Germinal center (tissue), 1 donor: ENCODE data around the gene PLXDC2.
"Not testable (repeated sequence)": the region's sequence is repeated elsewhere in the genome, so short reads cannot be mapped to it uniquely, and the experiment has no call there.

ENCODE experiments used
- DNase-seq: peaks from one replicate; pipeline ENCODE4 v3.0.0; 2012; ENCODE audit warnings: mixed read lengths, low spot score

The PLXDC2 gene

GRCh38 chr10:20115894-20116293 lies 299.7 kb downstream of the PLXDC2 start:
- DNase-seq: no peak

DNA sequence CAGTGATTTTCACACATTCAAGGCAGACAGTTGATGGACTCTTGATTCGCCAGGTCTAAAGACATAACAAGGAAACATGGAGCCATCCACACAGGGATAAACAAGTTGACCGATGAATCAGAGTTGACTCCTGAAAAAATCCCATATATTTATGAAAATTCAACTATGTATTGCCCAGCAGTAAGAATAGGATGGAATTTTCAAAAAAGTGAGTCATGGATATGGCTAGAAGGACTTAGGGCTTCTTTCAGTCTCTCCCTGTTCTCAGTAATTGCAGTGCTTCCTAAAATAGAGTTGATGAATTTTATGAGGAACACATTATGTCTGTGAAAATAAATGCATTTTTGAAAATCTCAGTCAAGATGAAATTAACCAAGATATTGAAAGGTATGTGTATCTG lies 301.2 kb downstream of the PLXDC2 start:
- DNase-seq: no peak

DNA sequence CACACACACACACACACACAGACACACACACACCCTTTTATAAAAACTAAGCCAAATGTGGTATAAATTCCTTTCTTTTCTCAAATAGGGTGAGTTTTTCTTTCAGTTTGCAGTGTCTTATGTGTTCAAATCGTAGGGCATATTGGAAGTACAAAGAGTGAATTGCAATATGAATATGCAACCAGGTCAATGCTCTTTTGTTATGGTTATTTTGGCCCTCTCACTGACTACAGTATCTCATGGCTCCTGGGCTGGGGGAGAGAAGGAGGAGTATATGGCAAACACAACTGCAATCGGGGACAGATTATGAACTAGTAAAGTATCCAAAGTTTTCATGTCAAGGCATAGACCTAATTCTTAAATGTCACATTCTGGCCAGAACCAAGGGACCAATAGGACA lies 301.9 kb downstream of the PLXDC2 start:
- no peak for DNase-seq

GRCh38 chr10:20128811-20129210 lies 312.6 kb downstream of the PLXDC2 start:
- DNase-seq: no peak

- no peak for DNase-seq
Measured at GRCh38 chr10:20132816-20133215, 316.6 kb downstream of the PLXDC2 start.

DNA sequence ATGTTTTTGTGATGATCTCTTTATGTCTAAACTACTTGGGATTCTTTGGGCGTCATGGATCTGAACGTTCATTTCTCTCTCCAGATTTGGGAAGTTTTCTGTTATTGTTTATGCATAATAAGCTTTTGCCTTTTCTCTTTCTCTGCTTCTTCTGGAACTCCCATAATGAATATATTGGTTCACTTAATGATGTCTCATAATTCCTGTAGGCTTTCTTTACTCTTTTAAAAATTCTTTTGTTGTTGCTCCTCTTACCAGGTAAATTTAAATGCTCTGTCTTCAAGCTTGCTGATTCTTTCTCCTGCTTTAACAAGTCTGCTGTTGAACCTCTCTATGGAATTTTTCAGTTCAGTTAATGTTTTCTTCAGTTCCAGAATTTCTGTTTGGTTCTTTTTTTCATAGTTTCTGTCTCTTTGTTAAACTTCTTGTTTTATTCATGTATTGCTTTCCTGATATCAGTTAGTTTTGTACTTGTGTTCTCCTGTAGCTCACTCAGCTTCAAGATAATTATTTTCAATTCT lies 317.5 kb downstream of the PLXDC2 start:
- DNase-seq: no peak

GRCh38 chr10:20142311-20142710 lies 326.1 kb downstream of the PLXDC2 start:
- DNase-seq: no peak

- DNase-seq: no peak
Measured at GRCh38 chr10:20144268-20144667, 328.0 kb downstream of the PLXDC2 start.

- no peak for DNase-seq
Measured at GRCh38 chr10:20146004-20146403, 329.8 kb downstream of the PLXDC2 start.

DNA sequence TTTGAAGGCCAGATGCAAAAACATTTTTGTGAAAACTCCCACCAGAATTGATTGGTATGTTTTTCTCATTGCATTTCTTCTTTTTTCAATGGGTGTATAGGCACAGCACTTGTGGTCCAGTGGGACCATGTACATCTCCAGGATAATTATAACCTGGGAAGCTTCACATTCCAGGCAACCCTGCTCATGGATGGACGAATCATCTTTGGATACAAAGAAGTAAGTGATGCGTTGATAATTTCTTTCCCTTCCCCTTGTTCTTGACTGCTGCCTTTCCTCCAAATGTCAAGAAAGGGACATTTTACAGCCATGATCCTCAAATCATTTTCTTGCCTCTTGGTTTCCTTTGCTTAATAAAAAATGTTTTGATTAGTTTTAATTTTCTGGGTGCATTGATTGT lies 331.5 kb downstream of the PLXDC2 start:
- no peak for DNase-seq

DNA sequence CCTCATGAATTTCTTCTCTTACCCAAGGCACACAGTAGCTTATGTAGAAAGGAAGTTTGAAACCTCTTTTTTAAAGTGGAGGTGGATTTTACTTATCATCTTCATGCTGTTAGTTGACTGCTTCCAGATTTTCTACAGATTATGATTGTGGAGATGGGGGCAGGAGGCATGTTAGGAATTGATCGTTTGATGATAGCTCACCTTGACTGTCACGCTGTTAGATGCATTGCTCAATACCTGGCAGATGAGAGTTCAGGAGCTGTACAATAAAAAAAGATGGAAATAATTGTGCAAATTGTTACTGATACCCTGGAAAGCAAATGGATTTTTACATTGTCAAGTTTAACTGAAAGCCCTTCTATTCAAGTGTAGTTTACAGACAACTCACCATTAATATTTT lies 340.3 kb downstream of the PLXDC2 start:
- DNase-seq: no peak

GRCh38 chr10:20157314-20157713 lies 341.1 kb downstream of the PLXDC2 start:
- no peak for DNase-seq

- no peak for DNase-seq
Measured at GRCh38 chr10:20158086-20158485, 341.9 kb downstream of the PLXDC2 start.

DNA sequence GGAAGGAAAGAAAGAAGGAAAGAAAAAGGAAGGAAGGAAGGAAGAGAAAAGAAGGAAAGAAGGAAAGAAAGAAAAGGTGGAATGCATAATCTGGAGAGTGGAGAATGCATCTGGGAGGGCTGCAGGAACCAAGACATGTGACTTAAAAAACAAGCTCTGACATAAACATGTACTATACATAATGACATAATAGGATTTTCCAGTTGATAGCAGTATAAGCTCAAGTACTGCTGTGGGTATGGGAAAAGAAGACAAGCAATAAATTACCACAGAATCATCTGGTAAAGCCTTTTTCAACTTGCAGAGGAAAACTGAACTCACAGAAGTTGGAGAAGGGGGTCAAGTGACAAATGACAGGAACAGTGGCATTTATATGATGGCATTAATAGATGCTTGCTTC lies 345.9 kb downstream of the PLXDC2 start:
- no peak for DNase-seq

DNA sequence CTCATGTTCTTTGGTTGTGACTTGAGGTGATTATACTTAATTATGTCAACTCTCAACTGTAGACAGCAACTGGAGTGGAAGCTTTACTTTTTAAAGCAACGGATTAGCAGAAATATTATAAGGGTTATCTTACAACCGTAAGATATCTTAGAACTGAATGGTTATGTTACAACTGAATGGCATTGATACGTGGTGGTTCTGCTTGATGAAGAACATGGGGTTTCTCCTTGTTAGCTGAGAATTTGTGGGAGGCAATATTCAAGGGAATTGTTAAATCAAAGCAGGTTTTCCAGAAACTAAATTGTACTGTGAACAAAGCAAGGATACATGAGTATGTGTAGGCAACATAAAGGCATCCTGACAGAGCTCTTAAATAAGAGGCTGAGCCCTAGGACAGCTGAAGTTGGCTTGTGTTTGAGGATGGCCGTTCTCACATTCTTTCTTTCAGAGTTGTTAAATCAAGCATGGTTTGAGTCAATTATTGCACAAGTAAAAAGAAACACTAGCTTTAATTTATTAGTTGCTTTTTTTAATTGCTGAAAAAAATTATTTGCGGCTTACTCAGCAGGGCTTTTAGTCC lies 350.0 kb downstream of the PLXDC2 start:
- DNase-seq: no peak

DNA sequence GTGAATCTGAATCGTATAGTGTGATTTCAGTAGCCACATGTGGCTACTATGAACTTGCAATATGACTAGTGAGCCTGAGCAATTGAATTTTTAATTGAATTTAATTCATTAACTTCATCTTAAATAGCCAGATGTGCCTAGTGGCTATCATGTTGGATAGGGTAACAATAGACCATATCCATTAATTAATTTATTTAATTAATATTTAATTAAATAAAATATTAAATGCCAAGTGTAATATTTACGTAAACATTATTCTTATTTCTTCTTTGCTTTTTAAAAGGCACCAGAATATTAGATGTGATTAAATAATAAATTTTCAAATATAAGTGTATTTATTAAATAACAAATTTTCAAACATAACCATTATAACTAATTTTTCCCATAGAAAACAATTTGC lies 354.4 kb downstream of the PLXDC2 start:
- no peak for DNase-seq

- no peak for DNase-seq
Measured at GRCh38 chr10:20173046-20173445, 356.8 kb downstream of the PLXDC2 start.

DNA sequence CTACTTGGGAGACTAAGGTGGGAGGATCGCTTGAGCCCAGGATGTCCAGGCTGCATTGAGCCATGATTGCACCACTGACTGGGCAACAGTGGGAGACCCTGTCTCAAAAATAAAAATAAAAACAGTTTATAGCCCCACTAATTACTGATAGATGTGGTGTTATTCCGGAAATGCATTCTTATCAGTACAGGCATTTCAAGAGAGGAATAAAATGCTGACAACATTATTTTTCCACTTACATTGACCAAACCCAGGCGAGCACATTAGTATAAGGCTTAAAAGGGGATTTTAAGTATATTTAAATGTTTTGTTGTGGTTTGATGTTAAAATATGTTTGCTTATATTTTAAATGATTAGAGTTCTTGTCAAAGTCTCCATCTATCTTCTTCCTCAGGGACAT lies 359.5 kb downstream of the PLXDC2 start:
- DNase-seq: no peak

- DNase-seq: no peak
Measured at GRCh38 chr10:20180766-20181165, 364.5 kb downstream of the PLXDC2 start.

DNA sequence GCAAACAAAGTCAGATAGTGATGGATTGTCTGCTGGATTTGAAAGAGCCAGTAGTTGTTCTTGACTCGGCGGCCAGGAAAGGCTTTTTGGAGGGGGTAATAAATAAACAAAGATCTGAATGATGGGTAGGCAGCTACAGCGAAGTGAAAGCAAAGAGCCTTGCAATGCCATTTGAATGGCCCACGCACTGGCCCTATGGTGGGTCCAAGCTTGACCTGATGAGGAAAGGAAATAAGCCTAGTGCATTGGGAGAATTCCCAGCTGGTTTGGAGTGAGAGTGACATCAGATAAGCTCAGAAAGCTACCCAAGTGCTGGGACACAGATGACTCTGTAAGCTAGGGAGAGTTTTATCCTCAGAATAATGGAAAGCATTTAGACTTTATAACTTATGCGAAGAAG lies 365.2 kb downstream of the PLXDC2 start:
- DNase-seq: no peak

DNA sequence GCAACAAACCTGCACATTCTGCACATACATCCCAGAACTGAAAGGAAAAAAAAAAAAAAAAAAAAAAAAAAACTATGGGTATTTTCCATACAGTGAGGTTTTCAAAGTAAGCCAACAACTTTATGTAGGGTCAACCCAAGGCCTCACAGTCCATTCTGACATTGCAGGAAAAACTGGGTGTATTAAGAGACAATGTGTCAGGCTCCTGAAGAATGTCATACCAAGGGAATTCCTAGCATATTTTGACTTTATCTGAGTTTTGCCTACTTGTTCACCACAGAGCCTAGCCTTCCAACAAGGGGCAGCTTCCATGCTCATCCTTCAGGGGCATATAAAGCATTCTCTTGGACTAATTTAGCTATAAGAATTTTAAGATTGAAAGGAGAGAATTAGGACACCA lies 368.9 kb downstream of the PLXDC2 start:
- DNase-seq: no peak

- DNase-seq: not testable (repeated sequence)
Measured at GRCh38 chr10:20191392-20191791, 375.2 kb downstream of the PLXDC2 start.

DNA sequence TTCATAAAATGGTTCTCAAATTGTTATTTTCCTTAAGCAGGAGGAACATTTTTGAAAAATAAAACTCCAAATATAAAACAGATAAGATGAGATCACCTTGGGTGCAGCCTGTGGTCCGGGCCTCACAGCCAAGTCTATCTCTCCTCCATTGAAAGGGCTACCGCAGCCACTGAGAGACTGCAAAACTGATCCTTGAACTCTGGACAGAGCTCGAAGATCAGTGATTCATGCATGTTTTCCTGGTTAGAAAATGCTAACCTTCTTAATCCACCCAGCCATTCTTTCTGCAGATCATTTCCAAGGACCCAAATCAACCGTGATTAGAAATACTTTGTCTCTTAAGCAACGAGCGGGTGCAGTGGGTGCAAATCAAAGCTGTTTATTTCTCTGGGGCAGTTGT lies 378.8 kb downstream of the PLXDC2 start:
- no peak for DNase-seq

GRCh38 chr10:20200758-20201157 lies 384.5 kb downstream of the PLXDC2 start:
- no peak for DNase-seq

DNA sequence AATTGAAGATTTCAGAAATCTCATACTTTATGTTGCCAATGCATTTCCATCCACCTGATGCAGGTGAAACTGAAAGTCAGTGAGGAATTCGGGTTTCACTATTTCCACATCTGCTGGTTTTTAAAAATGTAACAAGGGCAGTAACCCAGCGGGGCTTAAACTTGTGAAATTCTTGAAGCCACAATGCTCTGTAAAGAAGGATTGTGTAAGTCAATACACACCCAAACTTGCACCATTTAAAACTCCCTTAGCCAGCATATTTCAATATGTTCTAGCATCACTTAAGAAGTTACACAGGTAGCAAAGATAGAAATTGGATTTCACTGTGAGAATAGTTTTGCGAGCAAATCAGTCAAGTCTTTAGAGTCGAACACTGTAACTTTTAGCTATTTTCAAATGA lies 386.1 kb downstream of the PLXDC2 start:
- DNase-seq: no peak
